ENCODE measurements around the gene CELA2B.
"Not testable (repeated sequence)": the region's sequence is repeated elsewhere in the genome, so short reads cannot be mapped to it uniquely, and the experiment has no call there.

Gene CELA2B

DNA sequence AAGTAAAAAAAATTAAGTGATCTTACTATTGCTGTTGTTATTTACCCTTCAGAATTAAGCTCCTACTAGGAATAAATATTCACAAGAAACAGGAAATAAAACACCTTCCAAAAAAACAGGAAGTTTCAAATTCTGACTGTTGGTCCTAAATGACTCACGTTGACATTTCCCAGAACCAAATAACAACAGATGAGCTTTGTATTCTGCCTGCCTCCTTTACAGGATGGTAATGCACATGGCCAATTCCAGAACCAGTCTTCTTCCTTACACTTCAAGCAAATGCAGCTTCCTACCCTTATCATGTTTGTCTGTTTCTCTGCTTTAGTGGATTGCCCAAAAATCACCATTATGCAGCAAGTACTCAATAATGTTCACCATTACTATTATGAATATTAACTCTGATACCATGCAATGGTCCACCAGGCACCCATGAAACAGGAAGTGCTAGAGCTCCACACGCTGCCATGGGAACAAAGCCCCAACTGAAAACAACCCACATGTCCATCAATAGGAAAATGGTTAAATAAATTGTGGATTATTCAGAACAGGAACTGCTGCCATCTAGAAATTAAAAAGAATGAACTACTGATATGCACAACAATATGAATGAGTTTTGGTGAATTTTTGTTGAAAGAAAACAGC, 39.2 kb downstream of the CELA2B start:
- no peaks in the 10 kb centered on the region for H3K4me1 ChIP-seq
- no peaks in the 10 kb centered on the region for H3K36me3 ChIP-seq
- TF ChIP-seq, protein P1, sequence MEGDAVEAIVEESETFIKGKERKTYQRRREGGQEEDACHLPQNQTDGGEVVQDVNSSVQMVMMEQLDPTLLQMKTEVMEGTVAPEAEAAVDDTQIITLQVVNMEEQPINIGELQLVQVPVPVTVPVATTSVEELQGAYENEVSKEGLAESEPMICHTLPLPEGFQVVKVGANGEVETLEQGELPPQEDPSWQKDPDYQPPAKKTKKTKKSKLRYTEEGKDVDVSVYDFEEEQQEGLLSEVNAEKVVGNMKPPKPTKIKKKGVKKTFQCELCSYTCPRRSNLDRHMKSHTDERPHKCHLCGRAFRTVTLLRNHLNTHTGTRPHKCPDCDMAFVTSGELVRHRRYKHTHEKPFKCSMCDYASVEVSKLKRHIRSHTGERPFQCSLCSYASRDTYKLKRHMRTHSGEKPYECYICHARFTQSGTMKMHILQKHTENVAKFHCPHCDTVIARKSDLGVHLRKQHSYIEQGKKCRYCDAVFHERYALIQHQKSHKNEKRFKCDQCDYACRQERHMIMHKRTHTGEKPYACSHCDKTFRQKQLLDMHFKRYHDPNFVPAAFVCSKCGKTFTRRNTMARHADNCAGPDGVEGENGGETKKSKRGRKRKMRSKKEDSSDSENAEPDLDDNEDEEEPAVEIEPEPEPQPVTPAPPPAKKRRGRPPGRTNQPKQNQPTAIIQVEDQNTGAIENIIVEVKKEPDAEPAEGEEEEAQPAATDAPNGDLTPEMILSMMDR (IDR thresholded peaks at IDR 0.05; ENCODE audit: low read depth, low read length), result no peak
- H3K27me3 ChIP-seq, result no peaks in the 10 kb centered on the region
- H3K9me3 ChIP-seq, result no peaks in the 10 kb centered on the region
- H3K4me3 ChIP-seq (ENCODE audit: low read depth, low read length), result no peak overlapping the region
- DNase-seq, result no peak

DNA sequence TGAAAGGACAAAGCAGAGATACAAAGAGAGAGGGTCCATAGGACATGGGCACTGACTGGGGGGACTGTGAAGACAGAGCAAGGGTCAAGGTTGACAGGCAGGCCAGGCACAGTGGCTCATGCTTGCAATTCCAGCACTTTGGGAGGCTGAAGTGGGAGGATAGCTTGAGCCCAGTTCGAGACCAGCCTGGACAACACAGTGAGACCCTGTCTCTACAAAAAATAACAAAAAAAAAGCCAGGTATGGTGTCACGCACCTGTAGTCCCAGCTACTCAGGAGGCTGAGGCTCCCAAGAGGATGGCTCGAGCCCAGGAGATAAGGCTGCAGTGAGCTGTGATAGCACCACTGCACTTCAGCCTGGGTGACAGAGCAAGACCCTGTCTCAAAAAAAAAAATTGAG, 43.7 kb downstream of the CELA2B start:
- H3K9me3 ChIP-seq, result no peaks in the 10 kb centered on the region
- no peak for DNase-seq
- H3K36me3 ChIP-seq, result no peaks in the 10 kb centered on the region
- no peaks in the 10 kb centered on the region for H3K27me3 ChIP-seq
- H3K4me3 ChIP-seq (ENCODE audit: low read depth, low read length), result no peak overlapping the region
- TF ChIP-seq, protein P1 (IDR thresholded peaks at IDR 0.05; ENCODE audit: low read depth, low read length), result no peak
- no peaks in the 10 kb centered on the region for H3K4me1 ChIP-seq

DNA sequence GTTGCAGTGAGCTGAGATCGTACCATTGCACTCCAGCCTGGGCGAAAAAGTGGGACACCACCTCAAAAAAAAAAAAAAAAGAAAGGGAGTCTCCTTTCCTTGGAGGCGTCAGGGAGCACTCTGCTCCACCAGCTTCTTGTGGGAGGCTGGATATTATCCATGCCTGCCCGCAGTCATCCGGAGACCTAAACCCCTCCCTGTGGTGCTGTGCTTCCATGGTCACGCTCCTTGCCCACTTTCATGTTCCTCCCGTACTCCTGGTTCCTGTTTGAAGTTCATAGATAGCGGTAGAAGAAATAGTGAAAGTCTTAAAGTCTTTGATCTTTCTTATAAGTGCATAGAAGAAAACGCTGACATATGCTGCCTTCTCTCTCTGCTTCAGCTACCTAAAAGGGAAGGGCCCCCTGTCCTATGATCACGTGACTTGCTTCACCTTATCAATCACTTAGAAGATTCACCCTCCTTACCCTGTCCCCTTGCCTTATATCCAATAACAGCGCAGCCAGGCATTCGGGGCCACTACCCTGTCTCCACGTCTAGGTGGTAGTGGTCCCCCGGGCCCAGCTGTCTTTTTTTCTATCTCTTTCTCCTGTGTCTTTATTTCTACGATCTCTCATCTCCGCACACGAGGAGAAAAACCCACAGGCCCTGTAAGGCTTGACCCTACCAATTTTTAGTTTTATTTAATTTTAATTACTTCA, 45.5 kb downstream of the CELA2B start:
- not testable (repeated sequence) for H3K4me1 ChIP-seq; H3K4me3 ChIP-seq (ENCODE audit: low read depth, low read length); H3K27me3 ChIP-seq

DNA sequence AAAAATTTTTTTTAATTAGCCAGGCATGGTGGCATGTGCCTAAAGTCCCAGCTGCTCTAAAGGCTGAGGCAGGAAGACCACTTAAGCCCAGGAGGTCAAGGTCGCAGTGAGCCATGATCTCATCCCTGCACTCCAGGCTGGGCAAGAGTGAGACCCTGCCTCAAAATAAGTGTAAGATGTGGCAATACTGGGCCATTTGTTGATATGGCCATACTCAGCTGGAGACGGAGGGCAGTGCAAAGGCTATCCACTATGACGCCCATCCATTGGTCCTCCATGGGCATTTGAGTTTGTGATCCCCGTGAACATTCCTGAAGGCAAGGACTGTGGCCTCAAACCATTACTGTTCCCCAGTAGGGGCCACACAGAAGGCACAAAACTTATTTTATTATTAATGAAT, 46.6 kb downstream of the CELA2B start:
- Histone ChIP-seq H3K9me3 (no peaks in the 10 kb centered on the region), H3K4me3 (ENCODE audit: low read depth, low read length) (no peak overlapping the region), H3K27me3 (no peaks in the 10 kb centered on the region), H3K4me1 (no peaks in the 10 kb centered on the region; the same call in 1 of the 2 replicates), H3K36me3 (no peaks in the 10 kb centered on the region)
- no peak for DNase-seq
- TF ChIP-seq, protein P1 (IDR thresholded peaks at IDR 0.05; ENCODE audit: low read depth, low read length), result no peak

More for the DNA sequence above, 45.5 kb downstream of the CELA2B start:
- not testable (repeated sequence) for H3K36me3 ChIP-seq, DNase-seq, H3K9me3 ChIP-seq

DNA sequence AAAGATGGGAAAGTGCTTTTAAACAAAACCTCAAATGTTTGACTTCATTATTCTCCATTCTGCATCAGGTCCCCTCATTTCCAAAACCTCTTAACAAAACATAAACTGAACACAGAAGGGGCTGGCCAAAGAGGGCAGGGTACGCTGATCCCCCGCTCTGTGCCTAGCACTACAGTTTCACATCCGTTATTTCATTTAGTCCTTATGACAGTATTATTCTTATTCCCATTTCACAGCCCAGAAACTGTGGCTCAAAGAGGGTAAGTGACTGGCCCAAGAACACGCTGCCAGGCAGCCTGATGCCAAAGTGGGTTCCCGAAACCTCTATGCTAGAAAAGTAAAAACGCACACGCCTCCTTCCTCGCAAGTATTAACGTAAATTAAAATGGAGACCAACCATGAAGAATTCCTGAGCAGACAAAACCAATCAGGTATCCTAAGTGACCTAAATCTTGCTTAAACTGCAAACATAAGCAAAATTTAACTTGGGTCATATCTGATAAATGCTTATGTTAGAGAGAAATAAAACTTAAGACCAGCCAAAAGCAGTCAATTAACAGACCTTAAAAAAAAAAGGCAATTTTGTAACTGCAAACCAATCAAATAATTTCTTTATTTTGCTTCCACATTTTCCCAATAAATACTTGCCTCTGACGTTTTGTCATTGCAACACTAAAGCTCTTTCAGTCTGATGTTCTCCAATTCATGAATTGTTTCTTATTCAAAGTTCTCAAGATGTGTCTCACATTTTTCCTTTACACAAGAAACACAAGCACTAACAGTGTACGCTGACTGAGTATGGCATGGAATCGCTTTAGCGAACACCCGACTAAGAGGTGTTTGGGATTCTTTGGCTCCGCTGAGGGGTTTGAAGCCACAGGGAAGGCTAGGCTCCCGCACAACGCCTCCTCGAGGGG, 47.5 kb downstream of the CELA2B start:
- Histone ChIP-seq H3K4me3 (ENCODE audit: low read depth, low read length) (peak overlapping the region; percentile 63), H3K4me1 (no peaks in the 10 kb centered on the region; the same call in 1 of the 2 replicates), H3K9me3 (no peaks in the 10 kb centered on the region), H3K27me3 (no peaks in the 10 kb centered on the region), H3K36me3 (no peaks in the 10 kb centered on the region)
- DNase-seq, result no peak
- TF ChIP-seq, protein P1 (IDR thresholded peaks at IDR 0.05; ENCODE audit: low read depth, low read length), result no peak

DNA sequence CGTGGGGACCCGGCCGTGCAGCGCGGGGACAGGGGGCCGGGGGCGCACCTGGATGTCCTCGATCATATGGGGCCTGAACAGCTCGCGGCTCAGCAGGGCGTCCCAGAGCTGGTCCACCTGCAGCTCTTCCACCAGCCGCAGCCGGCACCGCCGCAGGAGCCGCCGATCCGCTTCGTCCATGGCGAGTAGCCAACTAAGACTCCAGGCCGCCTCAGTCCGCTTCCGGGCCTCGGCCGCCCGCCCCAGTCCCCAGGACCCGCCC, 48.0 kb downstream of the CELA2B start, which contains the start of gene CASP9:
Gene CASP9 (minus strand): TSS at position 195 of the 262 bp plus-strand sequence. CDS start 15 bp downstream, at position 180.
- H3K36me3 ChIP-seq, result no peaks in the 10 kb centered on the region
- H3K4me3 ChIP-seq (ENCODE audit: low read depth, low read length), result peak within 1 kb of the TSS; percentile 63
- TF ChIP-seq, protein P1 (IDR thresholded peaks at IDR 0.05; ENCODE audit: low read depth, low read length), result no peak
- H3K9me3 ChIP-seq, result no peaks in the 10 kb centered on the region
- H3K27me3 ChIP-seq, result no peaks in the 10 kb centered on the region
- no peaks in the 10 kb centered on the region; the same call in 1 of the 2 replicates for H3K4me1 ChIP-seq
- DNase-seq, result no peak
